Testis (tissue), 2 donors: ENCODE results near the gene SF3B3.

Source experiments
- CTCF ChIP-seq, 3 experiments: fragments of 450-650 bp in 2 of 3; fragments of 200-600 bp in 1 of 3; sonication (generic) in 1 of 3; IDR thresholded peaks; one replicate each; pipeline ENCODE4 v1.5.1; 2016 to 2019; ENCODE audit warnings: antibody characterized with exemption in 3 of 3, mild to moderate bottlenecking in 2 of 3, moderate library complexity in 1 of 3
- POLR2A ChIP-seq: fragments of 450-650 bp; IDR thresholded peaks from one replicate; pipeline ENCODE4 v1.6.1; 2017; ENCODE audit warnings: antibody characterized with exemption, mild to moderate bottlenecking, moderate library complexity

- TF ChIP-seq CTCF (IDR thresholded peaks at IDR 0.05): no peak
- TF ChIP-seq POLR2A: no peak
Measured at GRCh38 chr16:70494202-70494770, 29.3 kb upstream of the SF3B3 start.
